GM10248 (cell line): ENCODE measurements around the gene ARHGDIA.

Experiments used
- CTCF ChIA-PET: fragments of 300-600 bp; sonication (Branson Sonifier 250); formaldehyde crosslinking; extraction: SDS; loops from one replicate; lab custom pipeline; 2021; ENCODE audit warnings: antibody characterized with exemption; lab: Yijun Ruan, JAX
- POLR2A ChIA-PET: fragments of 350-650 bp; sonication (Branson Sonifier 250); formaldehyde crosslinking; extraction: SDS; loops from one replicate; lab custom pipeline; 2020; ENCODE audit warnings: antibody characterized with exemption; lab: Yijun Ruan, JAX
- DNase-seq: peaks from one replicate; pipeline ENCODE4 v3.0.0; 2012; ENCODE audit errors: extremely low spot score
- TF ChIP-seq, protein P1 (sequence below): IDR thresholded peaks from 2 replicates; pipeline ENCODE4 v1.5.1; 2012; ENCODE audit warnings: mild to moderate bottlenecking, low read depth; ENCODE audit errors: extremely low read depth, missing control alignments, control extremely low read depth

Gene ARHGDIA

DNA sequence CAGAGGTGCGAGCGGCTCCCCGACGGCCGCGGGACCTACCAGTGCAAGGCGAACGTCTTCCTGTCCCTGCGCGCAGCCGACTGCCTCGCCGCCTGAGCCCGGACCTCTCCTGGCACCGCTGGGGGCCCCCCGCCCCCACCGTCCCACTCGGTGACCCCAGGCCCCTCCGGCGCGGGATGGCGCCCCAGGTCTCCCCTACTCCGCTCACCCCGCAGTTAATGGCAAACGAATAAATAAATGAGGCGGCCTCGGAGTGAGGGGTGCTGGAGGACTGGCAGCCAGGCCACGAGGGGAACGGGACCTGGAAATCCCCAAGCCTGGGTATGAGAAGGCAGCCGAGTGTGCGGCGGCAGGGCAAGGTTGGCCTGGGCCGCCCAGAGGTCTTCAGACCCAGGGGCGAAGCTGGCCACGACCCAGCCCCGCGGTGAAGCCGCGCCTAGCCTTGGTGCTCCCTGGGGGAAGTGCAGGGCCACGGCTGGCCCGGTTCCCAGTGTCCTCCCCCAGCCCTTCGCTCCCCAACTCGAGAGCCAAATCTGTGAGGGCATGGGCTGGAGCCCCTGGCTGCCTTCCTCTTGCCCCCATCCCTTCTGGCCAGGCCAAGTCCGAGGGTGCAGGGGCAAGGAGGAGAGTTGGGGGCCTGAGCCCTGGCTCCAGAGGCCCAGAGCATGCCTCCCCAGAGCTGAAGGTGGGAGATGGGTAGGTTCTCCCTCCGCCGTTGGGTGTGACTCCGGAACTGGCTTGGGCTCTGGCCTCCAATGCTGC lies 31.7 kb upstream of the ARHGDIA start:
- POLR2A ChIA-PET, result interaction anchor here (0.7 kb wide), 1 partner anchor 24 kb away, joined by 3 read pairs; no protein-coding TSS in a partner anchor
- TF ChIP-seq, protein P1, sequence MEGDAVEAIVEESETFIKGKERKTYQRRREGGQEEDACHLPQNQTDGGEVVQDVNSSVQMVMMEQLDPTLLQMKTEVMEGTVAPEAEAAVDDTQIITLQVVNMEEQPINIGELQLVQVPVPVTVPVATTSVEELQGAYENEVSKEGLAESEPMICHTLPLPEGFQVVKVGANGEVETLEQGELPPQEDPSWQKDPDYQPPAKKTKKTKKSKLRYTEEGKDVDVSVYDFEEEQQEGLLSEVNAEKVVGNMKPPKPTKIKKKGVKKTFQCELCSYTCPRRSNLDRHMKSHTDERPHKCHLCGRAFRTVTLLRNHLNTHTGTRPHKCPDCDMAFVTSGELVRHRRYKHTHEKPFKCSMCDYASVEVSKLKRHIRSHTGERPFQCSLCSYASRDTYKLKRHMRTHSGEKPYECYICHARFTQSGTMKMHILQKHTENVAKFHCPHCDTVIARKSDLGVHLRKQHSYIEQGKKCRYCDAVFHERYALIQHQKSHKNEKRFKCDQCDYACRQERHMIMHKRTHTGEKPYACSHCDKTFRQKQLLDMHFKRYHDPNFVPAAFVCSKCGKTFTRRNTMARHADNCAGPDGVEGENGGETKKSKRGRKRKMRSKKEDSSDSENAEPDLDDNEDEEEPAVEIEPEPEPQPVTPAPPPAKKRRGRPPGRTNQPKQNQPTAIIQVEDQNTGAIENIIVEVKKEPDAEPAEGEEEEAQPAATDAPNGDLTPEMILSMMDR, result no peak
- CTCF ChIA-PET, result interaction anchor here (1.5 kb wide), 2 partner anchors 34 to 57 kb away, joined by 3 to 4 read pairs; no protein-coding TSS in a partner anchor
- DNase-seq, result no peak

GRCh38 chr17:81902023-81902652 lies 31.0 kb upstream of the ARHGDIA start, which contains the start of gene NPB:
Gene NPB (plus strand): TSS chr17:81902238. CDS start chr17:81902278, 40 bp downstream.
- no peak for DNase-seq

DNA sequence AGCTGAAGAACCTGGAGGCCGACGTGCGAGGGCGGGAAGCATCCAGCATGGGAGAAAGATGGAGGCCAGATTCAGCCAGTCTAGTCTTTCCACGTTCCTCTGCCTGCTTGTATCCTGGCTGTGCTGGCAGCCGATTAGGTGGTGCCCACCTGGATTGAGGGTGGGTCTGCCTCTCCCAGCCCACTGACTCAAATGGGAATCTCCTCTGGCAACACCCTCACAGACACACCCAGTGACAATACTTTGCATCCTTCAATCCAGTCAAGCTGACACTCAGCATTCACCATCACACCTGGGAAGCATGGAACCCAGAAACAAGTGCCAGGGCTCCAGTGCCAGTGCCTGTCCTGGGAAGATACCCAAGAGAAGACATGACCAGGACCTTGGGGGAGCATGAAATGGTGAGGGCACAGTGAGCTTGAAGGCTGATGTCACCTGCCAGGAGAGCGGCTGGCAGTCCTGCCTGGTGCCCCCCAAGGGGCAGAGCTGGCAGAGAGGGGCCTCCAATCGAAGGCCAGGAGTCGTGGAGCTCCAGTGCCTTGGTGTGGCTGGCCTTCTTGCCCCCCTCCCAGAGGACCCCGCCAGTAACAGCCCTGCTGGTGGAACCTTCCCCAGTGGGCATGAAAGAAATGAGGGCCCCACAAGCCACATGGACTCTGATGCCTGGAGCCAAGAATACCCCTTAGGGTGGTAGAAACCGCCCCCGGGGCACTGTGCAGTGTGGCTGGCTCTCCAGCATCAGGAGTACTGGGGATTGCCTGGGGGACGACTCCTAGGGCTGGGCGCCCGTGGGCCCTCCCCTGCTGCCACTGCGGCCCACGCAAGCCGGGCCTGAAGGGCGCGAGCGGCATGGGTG lies 30.3 kb upstream of the ARHGDIA start:
- DNase-seq, result no peak
- TF ChIP-seq, protein P1, result no peak
- ChIA-PET POLR2A (no interaction called here), CTCF (interaction anchor here (1.5 kb wide), 2 partner anchors 32 to 58 kb away, joined by 3 to 4 read pairs; no protein-coding TSS in a partner anchor)

More at GRCh38 chr17:81902023-81902652, 31.0 kb upstream of the ARHGDIA start, which contains the start of gene NPB:
- TF ChIP-seq, protein P1, result no peak
- ChIA-PET CTCF (interaction anchor here (1.5 kb wide), 2 partner anchors 33 to 57 kb away, joined by 3 to 4 read pairs; no protein-coding TSS in a partner anchor), POLR2A (interaction anchor here (0.7 kb wide), 1 partner anchor 23 kb away, joined by 3 read pairs; no protein-coding TSS in a partner anchor)

GRCh38 chr17:81900181-81900820 lies 29.2 kb upstream of the ARHGDIA start:
- DNase-seq, result no peak
- CTCF ChIA-PET, result no interaction called here
- POLR2A ChIA-PET, result no interaction called here
- TF ChIP-seq, protein P1, result no peak

DNA sequence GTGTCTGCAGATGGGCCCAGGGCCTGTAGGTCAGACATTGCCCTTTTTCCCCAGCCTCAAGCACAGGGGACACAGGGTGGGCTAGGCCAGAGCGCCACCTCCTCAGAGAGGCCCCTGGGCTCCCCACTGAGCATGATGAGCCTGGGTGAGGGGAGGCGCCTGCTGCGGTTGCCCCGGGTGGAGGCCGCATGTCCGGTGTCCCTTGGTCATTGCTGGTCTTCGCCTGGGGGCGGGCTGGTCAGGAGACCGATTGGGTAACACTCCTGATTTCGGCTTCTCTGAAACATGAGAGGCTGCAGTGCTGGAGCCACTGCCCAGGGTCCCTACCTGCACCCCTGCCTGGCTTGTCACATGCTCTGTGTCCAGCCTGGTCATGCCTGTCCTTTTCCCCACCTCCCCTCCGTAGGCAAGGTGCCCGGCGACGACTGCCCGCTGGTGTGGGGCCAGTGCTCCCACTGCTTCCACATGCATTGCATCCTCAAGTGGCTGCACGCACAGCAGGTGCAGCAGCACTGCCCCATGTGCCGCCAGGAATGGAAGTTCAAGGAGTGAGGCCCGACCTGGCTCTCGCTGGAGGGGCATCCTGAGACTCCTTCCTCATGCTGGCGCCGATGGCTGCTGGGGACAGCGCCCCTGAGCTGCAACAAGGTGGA lies 28.5 kb upstream of the ARHGDIA start:
- ChIA-PET POLR2A (no interaction called here), CTCF (no interaction called here)
- TF ChIP-seq, protein P1, result no peak
- no peak for DNase-seq
